Keratinocyte (primary cell): Measurements from ENCODE around the gene IL36RN. TPM values are rescaled to one million over a fixed set of nuclear protein-coding genes. Genes with fewer than 3 reads are reported as not detected.

Experiments
- DNase-seq: peaks from one replicate; pipeline ENCODE4 v3.0.0-alpha.2; 2011; ENCODE audit warnings: low read depth, missing footprints, low spot score
- FAIRE-seq: peaks from 2 replicates; lab custom pipeline; 2011; peaks lifted over from hg19 to GRCh38; lab: Jason Lieb, UNC
- H2AFZ ChIP-seq: 2 replicates; pipeline ENCODE4 v1.6.0; 2012; ENCODE audit warnings: low read length, control low read depth, inconsistent platforms; ENCODE audit not compliant: control insufficient read depth
- H3K27ac ChIP-seq: 2 replicates; pipeline ENCODE4 v1.5.1; 2011; ENCODE audit warnings: low read length; ENCODE audit not compliant: control insufficient read depth, insufficient read depth
- H3K27me3 ChIP-seq: 3 replicates; pipeline ENCODE4 v1.6.0; 2011; ENCODE audit warnings: low read length; ENCODE audit not compliant: control insufficient read depth, insufficient read depth; ENCODE audit errors: extremely low read depth
- H3K36me3 ChIP-seq, 2 experiments: 2 replicates in 1 of 2; 3 replicates in 1 of 2; pipeline ENCODE4 v1.5.1; 2011; ENCODE audit warnings: low read length in 2 of 2, mild to moderate bottlenecking in 1 of 2; ENCODE audit not compliant: control insufficient read depth in 2 of 2, insufficient read depth in 2 of 2; ENCODE audit errors: extremely low read depth in 1 of 2
- H3K4me1 ChIP-seq: 3 replicates; pipeline ENCODE4 v1.5.1; 2011; ENCODE audit warnings: low read length; ENCODE audit not compliant: control insufficient read depth, insufficient read depth; ENCODE audit errors: extremely low read depth
- H3K4me2 ChIP-seq: 3 replicates; pipeline ENCODE4 v1.6.0; 2011; ENCODE audit warnings: low read depth, low read length; ENCODE audit not compliant: control insufficient read depth, insufficient read depth; ENCODE audit errors: extremely low read depth
- H3K4me3 ChIP-seq, 3 experiments: fragments of 200-600 bp in 1 of 3; sonication (generic) in 1 of 3; 2 replicates in 2 of 3; 3 replicates in 1 of 3; pipeline ENCODE4 v1.5.1; 2011 to 2016; ENCODE audit warnings: low read length in 3 of 3, mild to moderate bottlenecking in 3 of 3, control low read depth in 2 of 3, inconsistent platforms in 1 of 3, low read depth in 1 of 3, mixed read lengths in 1 of 3, mixed run types in 1 of 3, moderate library complexity in 1 of 3; ENCODE audit not compliant: control insufficient read depth in 2 of 3, insufficient read depth in 2 of 3; ENCODE audit errors: extremely low read depth in 1 of 3
- H3K79me2 ChIP-seq: 2 replicates; pipeline ENCODE4 v1.6.0; 2012; ENCODE audit warnings: low read length; ENCODE audit not compliant: control insufficient read depth, insufficient read depth
- H3K9ac ChIP-seq: 3 replicates; pipeline ENCODE4 v1.6.0; 2011; ENCODE audit warnings: low read length; ENCODE audit not compliant: control insufficient read depth, insufficient read depth; ENCODE audit errors: extremely low read depth
- H3K9me1 ChIP-seq: 3 replicates; pipeline ENCODE4 v1.6.0; 2011; ENCODE audit warnings: low read length; ENCODE audit not compliant: control insufficient read depth, insufficient read depth; ENCODE audit errors: extremely low read depth
- H3K9me3 ChIP-seq: 2 replicates; pipeline ENCODE4 v1.5.1; 2012; ENCODE audit warnings: low read depth, low read length; ENCODE audit not compliant: control insufficient read depth
- H4K20me1 ChIP-seq: 3 replicates; pipeline ENCODE4 v1.6.0; 2011; ENCODE audit warnings: low read length; ENCODE audit not compliant: control insufficient read depth, insufficient read depth; ENCODE audit errors: extremely low read depth
- CTCF ChIP-seq, 3 experiments: IDR thresholded peaks in 1 of 3; conservative IDR thresholded peaks in 1 of 3; optimal IDR thresholded peaks in 1 of 3; 2 replicates in 2 of 3; 3 replicates in 1 of 3; pipeline versions ENCODE3 to v1.5.1; 2011; ENCODE audit warnings: low read length in 3 of 3, mild to moderate bottlenecking in 3 of 3, moderate library complexity in 2 of 3, control low read depth in 1 of 3, inconsistent platforms in 1 of 3; ENCODE audit not compliant: insufficient read depth in 2 of 3; ENCODE audit errors: extremely low read depth in 1 of 3
- EZH2 ChIP-seq: IDR thresholded peaks from one replicate; pipeline ENCODE4 v1.6.1; 2012; ENCODE audit warnings: inconsistent platforms, mild to moderate bottlenecking, low read length, moderate library complexity
- dilution Hi-C: fragments of 300-500 bp; cut with MboI; formaldehyde crosslinking; loops from one replicate; pipeline ENCODE4 v1.7.0; 2020; ENCODE audit warnings: low sequenced_read_pairs; ENCODE audit not compliant: extremely low pct_ligation_motif_present
- polyA plus RNA-seq, 5 experiments: library from polyadenylated mRNA; depleted of rRNA in 3 of 5; stranded (reverse) in 3 of 5; stranded (forward) in 1 of 5; unstranded in 1 of 5; fragments of >200 nt; gene quantifications; 1 replicate in 1 of 5; 2 replicates in 3 of 5; 3 replicates in 1 of 5; pipeline versions ENCODE4 v1.2.1 to v1.2.3, GENCODE V29; 2011 to 2012; ENCODE audit warnings: missing spikeins in 2 of 5, low read depth in 1 of 5, low replicate concordance in 1 of 5

The IL36RN gene
- polyA plus RNA-seq, 1 donor (not counting 4 experiments of a cell fraction or from before 2014, with no cell fraction given): 3.9 TPM

GRCh38 chr2:113036763-113037162 is 22.2 kb upstream of the IL36RN start:
- H3K4me2 ChIP-seq: no peak overlapping the region
- H3K27me3 ChIP-seq: no peaks in the 10 kb centered on the region
- H3K9me1 ChIP-seq: no peaks in the 10 kb centered on the region
- FAIRE-seq: no peak
- no peaks in the 10 kb centered on the region for H4K20me1 ChIP-seq
- no peaks in the 10 kb centered on the region for H3K79me2 ChIP-seq
- dilution Hi-C loops: no loop called here
- TF ChIP-seq CTCF (optimal IDR thresholded peaks at IDR 0.05 in 1 of 3, IDR thresholded peaks at IDR 0.05 in 1 of 3, conservative IDR thresholded peaks at IDR 0.05 in 1 of 3; ENCODE audit: extremely low read depth in 1 of 3, insufficient read depth in 2 of 3, low read length in 3 of 3) (no peak), EZH2 (no peak)
- H3K9ac ChIP-seq: no peak overlapping the region
- H3K4me1 ChIP-seq: no peaks in the 10 kb centered on the region
- no peak overlapping the region for H3K4me3 ChIP-seq
- H3K9me3 ChIP-seq: no peaks in the 10 kb centered on the region
- no peak for DNase-seq
- H3K27ac ChIP-seq: no peak overlapping the region
- H3K36me3 ChIP-seq: no peaks in the 10 kb centered on the region
- no peak overlapping the region for H2AFZ ChIP-seq

GRCh38 chr2:113038291-113038690 is 20.7 kb upstream of the IL36RN start:
- DNase-seq (no peak), FAIRE-seq (no peak)
- H3K27me3 ChIP-seq: no peaks in the 10 kb centered on the region
- no peaks in the 10 kb centered on the region for H3K36me3 ChIP-seq
- H3K79me2 ChIP-seq: no peaks in the 10 kb centered on the region
- no peaks in the 10 kb centered on the region for H3K4me1 ChIP-seq
- H4K20me1 ChIP-seq: no peaks in the 10 kb centered on the region
- H3K4me2 ChIP-seq: no peak overlapping the region
- no peaks in the 10 kb centered on the region for H3K9me3 ChIP-seq
- H3K27ac ChIP-seq: no peak overlapping the region
- no peak overlapping the region for H3K4me3 ChIP-seq
- H3K9ac ChIP-seq: no peak overlapping the region
- no peaks in the 10 kb centered on the region for H3K9me1 ChIP-seq
- H2AFZ ChIP-seq: no peak overlapping the region
- TF ChIP-seq CTCF (optimal IDR thresholded peaks at IDR 0.05 in 1 of 3, IDR thresholded peaks at IDR 0.05 in 1 of 3, conservative IDR thresholded peaks at IDR 0.05 in 1 of 3; ENCODE audit: extremely low read depth in 1 of 3, insufficient read depth in 2 of 3, low read length in 3 of 3) (no peak), EZH2 (no peak)
- dilution Hi-C loops: no loop called here
